MV-4-11 (cell line): ENCODE data around the gene CFAP107.

Experiments used
- DNase-seq: peaks from one replicate; lab custom pipeline; 2025; lab: John Stamatoyannopoulos, UW

CFAP107 gene

DNA sequence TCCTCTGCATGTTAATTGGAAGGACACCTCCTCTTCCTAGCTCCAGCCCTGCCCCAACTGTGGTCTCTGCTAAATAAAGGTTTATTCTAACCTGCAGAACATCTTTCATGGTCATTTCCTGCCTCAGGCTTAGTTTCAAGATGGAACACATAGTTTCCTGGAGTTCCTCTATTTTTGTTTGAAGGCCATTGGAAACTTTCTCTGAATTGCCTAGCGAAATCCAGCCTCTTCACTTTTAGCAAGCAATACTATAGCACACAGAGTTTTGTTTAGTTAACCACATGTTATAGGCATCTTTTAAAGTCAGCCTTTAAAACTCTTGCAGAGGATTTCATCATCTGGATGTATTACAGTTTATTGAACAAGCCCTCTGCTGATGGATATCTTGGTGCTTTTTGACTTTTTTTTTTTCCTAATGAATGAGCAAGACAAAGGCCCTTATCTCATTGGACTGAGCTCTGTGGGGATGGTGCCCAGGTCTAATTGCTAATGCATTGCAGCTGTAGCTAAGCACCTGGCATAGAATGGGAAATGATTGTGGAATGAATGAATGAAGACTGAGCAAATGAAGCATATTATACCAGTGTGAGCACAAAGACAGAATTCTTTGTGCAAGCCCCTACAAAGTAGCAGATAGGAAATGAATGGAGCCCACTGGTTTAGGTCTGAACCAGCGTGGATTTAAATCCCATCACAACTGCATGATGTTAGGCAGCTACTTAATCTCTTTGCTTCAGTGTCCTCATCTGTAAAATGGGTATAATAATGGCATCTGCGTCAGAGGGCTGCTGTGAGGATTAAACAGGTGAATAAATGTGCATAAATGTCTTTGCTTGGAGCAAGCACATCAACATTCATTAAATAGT lies 641 bp upstream of the CFAP107 start:
- DNase-seq = peak; percentile 18

DNA sequence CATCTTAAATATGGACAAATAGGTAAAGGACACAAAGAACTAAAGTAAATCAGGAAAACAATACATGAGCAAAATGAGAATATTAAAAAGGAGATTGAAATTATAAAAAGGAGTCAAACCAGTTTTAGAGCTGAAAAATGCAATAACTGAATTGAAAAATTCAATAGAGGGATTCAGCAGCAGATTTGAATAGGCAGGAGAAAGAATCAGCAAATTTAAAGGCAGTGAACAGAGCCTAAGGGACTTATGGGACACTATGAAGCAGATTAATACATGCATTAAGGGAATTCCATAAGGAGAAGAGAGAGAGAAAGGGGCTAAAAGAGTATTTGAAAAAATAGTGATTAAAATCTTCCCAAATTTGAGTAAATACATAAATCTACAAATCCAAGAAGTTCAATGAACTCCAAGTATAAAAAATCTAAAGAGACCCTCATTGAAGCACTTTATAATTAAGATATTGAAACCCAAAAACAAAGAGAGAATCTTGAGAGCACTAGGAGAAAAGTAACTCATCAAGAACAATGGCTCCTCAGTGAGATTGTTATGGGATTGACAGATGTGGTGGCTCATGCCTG lies 2.9 kb downstream of the CFAP107 start:
- DNase-seq = no peak

DNA sequence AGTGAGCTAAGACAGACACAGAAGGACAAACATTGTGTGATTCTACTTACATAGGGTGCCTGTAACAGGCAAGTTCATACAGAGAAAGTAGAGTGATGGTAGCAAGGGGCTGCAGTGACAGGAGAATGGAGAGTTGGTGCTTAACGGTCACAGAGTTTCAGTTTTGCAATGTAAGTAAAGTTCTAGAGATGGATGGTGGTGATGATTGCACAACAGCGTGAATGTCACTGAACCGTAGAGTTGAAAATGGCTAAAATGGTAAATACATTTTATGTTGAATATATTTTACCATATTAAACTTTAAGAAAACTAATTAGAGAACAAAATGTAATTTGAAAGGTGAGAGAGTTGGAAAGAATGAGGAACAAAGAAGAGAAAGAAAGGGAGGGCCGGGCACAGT lies 8.7 kb downstream of the CFAP107 start:
- DNase-seq = peak; percentile 49

DNA sequence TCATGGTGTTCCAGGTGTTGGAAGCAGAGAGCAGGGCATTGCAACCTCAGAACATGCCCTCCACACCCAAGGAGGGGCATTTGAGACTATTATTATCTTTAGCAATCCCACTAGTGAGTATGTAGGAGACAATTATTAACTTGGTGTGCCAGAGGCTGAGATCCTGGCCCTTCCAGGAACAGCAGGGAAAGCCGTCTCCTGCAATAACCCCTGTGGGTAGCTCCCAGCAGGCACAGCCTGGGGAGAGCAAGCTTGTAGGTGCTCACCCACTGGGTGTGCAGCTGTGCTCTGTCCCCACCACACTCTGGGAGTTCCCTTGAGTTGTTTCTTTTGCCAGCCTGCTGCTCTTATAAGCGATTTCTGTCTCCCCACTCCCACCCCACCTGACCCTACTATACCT lies 10.3 kb downstream of the CFAP107 start:
- DNase-seq = no peak

DNA sequence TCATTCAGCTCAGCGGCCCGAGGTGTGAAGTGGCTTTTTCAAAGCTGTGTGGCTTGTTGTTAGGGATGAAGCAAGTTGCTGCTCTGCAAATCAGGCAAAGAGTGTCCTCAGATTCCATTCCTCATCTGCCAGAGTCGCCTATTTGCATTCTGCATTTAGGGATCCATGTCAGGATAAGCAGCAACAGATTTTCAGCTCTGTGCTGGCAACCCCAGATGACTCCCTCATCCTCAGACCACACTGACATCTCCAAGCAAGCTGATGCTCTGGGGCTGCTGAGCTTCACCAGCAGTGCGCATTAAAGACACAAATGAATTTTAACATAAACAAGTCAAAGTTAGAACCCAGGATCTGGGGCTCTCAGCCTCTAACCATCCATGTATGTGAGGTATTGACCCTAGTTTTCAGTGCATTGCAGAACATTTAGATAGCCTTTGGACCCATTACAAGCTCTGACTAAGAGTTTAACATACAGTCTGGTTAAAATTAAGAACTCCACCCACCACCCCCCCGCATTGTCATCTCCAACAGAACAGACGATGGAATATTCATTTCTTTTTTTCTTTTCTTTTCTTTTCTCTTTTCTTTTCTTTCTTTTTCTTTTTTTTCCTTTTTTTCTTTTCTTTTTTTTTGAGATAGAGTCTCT lies 10.9 kb downstream of the CFAP107 start:
- no peak for DNase-seq

DNA sequence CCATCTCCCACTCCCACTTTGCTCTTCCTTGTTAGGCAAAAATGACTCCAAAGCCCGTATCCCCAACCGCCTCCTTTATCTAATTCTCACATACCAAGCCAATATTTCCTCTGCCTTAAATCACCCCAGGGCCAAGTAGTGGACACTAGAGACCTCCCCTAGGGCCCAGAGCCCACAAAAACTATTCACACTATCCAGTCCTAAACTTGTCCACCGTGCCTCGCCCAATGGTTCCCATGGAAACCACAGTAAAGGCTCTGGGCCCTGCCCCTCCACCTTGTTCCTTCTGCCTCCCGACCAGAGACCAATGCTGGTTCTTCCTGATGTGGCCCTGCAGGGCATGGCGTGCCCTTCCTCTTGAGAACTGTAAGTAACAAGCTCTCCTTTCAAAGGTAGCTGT lies 11.8 kb downstream of the CFAP107 start:
- no peak for DNase-seq

DNA sequence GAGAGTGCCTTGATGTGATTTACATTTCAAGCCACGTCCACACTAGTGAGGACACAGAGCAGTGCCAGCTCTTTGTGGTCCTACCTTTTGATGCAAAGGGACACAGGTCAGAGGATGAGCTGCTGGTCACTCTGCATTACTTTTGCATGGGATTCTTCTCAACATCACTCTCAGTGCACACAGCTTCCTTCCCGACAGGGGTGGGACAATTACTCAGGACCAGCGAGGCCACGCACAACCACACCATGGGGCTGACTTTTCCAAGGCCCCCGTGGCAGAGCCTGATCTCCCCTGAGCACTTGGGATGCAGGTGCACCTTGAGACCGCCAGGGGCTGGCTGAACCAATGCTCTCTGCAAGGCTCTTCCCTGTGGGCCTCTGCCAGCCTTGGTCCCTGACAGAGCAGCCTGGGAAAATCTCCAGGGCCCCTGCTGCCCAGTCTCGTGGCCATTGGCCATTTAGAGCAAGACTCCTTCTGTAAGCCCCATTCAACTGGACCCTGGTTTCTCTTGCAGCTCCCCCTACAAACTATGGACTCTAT lies 14.3 kb downstream of the CFAP107 start:
- DNase-seq = no peak

DNA sequence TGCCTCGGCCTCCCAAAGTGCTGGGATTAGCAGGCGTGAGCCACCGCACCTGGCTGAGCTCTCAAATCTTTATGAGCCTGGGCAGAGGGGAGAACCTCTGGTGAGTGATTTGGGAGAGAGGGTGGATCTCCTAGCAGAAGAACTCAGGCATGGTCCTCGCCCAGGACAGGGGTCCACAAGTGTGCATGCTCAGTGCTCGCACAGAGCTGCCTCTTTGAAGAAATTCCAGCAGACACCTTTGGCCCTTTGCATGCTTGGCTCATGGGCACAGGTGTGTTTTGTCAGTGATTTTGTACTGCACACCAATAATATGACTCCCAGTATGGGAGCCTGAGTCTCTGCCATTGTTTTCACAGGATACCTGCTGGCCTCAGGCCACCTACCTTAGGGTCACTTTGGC lies 15.8 kb downstream of the CFAP107 start:
- DNase-seq = no peak

DNA sequence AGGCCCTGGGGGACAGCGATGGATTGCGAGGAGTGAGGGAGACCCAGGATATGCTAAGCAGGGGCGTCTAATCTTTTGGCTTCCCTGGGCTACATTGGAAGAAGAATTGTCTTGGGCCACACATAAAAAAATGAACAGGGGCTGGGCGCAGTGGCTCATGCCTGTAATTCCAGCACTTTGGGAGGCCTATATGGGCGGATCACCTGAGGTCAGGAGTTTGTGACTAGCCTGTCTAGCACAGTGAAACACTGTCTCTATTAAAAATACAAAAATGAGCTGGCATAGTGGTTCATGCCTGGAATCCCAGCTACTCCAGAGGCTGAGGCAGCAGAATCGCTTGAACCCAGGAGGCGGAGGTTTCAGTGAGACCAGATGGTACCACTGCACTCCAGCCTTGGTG lies 16.8 kb downstream of the CFAP107 start:
- DNase-seq = no peak

DNA sequence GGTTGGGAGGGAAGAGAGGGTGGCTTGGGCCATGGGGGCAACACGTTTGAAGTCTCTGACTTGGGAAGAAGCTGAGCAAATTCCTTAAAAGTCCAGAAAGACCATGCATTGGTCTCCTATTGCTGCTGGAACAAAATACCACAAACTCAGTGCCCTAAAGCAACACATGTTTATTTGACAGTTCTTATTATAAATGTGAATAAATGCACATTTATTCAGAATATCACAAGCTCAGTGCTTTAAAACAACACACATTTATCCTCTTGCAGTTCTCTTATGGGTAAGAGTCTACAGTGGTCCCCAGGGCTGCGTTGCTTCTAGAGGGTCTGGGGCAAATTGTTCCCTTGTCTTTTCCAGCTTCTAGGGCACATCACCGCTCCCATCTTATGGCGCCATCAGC lies 17.5 kb downstream of the CFAP107 start:
- DNase-seq = no peak

DNA sequence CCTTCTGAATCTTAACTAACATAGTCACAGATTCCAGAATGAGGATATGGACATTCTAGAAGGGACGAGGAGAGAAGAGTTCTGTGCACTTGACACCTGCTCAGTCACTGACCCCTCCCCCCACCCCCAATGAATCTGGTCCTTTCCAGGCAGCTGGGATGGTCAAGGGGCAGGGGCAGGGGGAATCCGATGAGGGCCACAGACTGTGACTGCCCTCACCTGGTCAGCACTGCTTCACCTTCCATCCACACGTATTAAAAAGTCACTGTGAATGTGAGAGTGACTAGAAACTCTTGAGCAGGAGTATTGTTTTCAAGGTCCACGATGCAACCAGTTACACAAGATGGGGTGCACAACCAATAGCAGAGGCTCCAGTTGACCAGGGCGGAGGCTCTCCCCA lies 18.0 kb downstream of the CFAP107 start:
- no peak for DNase-seq

DNA sequence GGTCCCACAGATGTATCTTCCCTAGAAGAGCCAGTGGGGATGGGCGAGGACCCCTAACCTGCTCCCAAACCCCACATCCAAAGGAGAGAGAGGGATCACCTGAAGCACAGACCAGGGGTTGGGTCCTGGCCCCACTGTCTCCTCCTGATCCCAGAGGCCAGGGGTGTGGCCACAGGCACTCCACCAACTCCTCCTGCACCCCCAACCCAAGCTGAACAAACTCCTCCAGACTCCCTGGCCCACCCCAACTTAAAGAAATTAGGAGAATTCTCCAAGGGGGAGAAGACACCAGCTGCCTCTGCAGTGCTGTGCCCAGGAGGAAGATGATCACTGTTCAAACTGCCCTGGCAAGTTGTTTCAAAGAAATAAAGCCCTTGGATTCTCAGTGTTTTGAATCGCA lies 23.0 kb downstream of the CFAP107 start:
- no peak for DNase-seq

DNA sequence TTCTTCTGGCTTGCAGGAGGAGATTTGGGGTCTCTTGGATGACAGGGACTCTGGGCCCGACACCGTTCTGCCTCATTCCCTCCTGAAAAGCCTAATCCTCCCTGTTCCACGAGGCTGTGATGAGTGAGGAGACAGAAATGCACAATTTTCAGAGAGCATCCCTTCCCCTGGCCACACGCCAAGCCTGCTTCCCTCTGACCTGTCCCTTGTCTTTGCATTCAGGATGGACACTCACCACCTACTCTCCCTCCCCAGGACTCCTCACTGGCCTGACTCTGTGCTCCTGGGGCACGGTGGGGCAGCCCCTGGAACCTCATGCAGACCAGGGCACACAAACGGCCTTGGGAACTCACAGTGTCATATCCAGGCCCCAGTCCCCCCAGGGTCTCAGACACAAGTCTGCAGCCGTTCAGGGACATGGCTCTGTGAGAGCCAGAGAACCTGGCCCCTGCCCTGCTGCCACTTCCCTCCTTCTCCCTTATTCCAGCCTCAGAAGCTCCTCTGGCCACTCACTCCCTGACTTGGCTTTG lies 24.0 kb downstream of the CFAP107 start:
- no peak for DNase-seq

DNA sequence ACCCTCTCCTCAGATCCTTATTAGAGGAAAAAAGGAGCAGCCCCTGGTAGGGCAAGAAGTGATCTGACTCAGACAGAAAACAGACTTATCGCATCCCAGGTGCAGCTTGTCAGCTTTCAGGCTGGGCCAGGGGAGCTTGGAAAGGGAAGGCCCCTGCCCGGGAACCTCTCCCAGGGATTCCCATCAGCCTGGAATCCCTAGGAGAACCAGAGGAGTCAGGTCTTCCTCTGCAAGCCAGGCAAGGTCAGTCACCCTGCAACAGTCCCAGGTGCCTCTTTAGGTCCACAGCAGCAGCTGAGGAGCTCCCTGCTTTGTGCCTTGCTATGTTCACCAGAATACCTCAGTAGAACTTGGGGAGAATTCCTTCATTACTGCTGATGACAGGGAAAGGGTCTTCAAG lies 24.6 kb downstream of the CFAP107 start:
- DNase-seq = no peak

DNA sequence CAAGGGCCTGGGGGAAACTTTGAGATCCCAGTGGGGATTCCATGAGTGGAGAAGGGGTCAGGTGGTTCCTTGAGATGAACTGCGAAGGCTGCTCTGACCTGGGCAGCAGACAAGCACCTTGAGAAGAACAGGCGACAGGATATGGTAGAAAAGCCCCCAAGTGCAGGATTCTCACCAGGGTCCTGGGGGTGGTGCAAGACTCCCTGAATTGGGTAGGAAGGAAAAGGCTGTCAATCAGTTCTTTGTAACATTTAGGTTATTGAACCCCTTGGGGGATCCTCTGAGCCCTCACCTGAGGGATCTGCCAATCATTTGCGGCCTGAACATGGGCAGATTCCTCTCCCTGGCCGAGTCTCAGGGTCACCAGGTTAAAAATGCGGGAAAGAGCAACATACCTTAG lies 25.2 kb downstream of the CFAP107 start:
- DNase-seq = no peak

DNA sequence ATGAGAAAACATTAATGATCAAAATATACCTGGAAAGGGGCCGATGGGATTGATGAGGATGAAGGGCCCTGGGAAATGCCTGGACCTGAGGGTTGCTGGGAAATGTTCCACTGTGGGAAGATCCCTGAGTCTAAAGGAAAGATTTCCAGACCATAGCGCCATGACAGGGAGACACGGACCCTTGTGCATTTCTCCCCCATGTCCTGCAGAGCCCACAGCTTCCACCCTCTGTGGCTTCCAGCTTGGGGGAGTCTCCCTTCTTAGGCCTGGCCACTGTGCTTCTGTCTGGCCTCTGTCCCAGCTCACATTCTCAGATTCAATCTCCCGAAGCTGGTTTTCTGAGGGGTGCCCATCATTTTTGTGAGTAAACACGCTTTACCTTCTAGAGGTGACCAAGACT lies 26.5 kb downstream of the CFAP107 start:
- DNase-seq = no peak

DNA sequence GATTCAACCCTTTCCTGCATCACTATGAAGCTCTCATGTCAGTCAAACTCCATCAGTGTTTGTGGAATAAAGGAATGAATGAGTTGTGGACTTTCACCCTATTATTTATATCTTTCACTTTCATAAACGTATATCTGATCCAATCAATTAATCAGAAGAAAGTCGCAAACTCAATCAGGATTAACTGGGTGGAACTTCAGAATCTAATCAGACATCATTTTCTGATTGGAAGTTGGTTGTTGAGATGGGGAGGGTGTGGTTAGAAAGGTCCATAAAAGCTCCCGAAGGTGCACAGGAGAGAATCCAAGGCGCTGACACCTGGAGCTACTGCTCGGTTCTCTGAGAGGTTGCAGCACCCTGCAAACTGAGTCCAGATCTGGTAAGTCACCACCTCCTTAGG lies 27.4 kb downstream of the CFAP107 start, which contains the start of gene PRAMEF12:
Gene PRAMEF12, plus strand, starts transcription at position 301 of the 400 bp plus-strand sequence. CDS start 1,130 bp downstream, outside the sequence.
- DNase-seq = no peak

DNA sequence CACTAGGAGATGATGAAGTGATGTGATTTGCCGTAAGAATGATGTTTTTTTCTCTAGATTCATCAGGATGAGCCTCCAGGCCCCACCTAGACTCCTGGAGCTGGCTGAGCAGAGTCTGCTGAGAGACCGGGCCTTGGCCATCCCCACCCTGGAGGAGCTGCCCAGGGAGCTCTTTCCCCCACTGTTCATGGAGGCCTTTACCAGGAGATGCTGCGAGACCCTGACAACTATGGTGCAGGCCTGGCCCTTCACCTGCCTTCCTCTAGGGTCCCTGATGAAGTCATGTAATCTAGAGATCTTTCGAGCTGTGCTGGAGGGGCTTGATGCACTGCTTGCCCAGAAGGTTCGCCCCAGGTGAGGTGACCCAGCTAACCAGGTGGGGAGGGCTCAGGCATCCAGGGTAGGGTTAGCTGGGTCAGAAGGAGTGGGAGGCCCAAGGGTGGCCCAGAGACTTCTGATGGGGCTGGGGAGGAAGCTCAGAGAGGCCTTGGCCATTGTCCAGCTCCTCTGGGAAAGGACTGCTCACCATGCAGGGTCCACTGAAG lies 28.9 kb downstream of the CFAP107 start:
- no peak for DNase-seq

DNA sequence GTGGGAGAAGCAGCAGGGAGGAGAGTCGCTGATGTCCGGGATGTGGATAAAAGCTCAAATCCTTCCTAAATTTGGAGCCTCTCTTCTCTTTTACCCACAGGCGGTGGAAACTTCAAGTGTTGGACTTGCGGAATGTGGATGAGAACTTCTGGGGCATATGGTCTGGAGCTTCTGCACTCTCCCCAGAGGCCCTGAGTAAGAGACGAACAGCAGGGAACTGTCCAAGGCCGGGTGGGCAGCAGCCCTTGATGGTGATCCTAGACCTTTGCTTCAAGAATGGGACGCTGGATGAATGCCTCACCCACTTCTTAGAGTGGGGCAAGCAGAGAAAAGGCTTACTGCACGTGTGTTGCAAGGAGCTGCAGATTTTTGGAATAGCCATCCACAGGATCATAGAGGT lies 29.4 kb downstream of the CFAP107 start:
- no peak for DNase-seq

DNA sequence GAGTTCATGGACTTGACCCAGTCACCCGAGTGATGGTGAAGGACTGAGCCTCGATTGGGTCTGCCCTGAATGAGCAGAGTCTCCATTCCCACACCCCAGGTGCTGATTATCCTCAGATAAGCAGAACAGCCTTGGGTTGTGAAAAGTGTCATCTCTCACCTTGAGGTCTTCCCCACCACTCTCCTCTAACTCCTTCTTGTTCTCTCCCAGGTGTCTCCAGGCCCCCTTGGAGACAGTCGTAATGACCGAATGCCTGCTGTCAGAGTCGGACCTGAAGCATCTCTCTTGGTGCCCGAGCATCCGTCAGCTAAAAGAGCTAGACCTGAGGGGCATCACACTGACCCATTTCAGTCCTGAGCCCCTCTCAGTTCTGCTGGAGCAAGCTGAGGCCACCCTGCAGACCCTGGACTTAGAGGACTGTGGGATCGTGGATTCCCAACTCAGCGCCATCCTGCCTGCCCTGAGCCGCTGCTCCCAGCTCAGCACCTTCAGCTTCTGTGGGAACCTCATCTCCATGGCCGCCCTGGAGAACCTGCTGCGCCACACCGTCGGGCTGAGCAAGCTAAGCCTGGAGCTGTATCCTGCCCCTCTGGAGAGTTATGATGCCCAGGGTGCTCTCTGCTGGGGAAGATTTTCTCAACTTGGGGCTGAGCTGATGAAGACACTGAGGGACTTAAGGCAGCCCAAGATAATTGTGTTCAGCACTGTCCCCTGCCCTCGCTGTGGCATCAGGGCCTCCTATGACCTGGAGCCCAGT lies 31.0 kb downstream of the CFAP107 start:
- no peak for DNase-seq

DNA sequence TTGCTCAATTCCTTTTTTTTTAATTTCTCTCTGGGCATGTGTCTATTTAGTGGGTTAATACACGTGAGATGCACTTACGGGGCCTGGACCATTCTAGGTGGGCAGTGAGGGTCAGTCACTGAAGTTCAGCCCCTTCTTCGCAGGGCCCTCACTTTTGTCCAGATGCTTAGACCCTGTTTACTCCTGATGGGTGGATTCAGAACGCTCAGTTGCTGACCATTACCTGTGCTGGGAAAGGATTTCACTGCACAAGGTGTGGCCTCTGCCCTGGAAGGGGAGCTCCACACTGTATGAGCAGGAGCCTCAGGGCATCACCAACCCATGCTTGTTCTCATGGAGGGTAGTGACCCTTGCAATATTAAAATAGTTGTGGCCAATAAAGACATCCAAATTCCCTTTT lies 32.1 kb downstream of the CFAP107 start:
- no peak for DNase-seq

DNA sequence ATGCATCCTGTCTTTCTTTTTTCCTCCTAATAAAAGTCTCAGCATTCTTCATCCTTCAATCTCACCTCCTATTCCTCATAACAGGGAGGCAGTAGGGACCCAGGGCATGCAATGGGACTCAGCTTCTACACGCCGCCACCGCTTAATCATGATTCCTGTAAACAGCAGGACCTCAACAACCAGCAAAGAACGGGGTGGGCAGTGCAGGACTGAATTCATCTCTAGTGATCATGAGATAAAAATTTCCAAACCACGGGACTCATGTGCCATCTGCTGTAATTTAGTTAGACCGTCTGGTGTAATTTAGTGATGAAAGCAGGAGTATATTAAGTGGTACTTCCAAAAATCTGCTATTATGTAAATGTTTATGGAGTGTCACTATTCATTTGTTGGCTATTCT lies 32.9 kb downstream of the CFAP107 start:
- DNase-seq = no peak
